Neuronal stem cell (in vitro differentiated cells): Measurements from ENCODE around the gene PLOD3.

ENCODE experiments used
- DNase-seq: peaks from one replicate; pipeline ENCODE4 v3.0.0-alpha.2; 2013; ENCODE audit warnings: low spot score
- H2AFZ ChIP-seq: one replicate; pipeline ENCODE4 v1.6.1; 2013; ENCODE audit warnings: mild to moderate bottlenecking, low read length, inconsistent platforms
- H2AK5ac ChIP-seq: 2 replicates; pipeline ENCODE4 v1.6.1; 2013; ENCODE audit warnings: low read depth, mild to moderate bottlenecking, inconsistent platforms, low read length, moderate library complexity, mixed read lengths
- H2BK120ac ChIP-seq: 2 replicates; pipeline ENCODE4 v1.6.1; 2013; ENCODE audit warnings: low read depth, mild to moderate bottlenecking, inconsistent platforms, low read length, moderate library complexity, mixed read lengths
- H2BK12ac ChIP-seq: one replicate; pipeline ENCODE4 v1.6.1; 2013; ENCODE audit warnings: low read length, inconsistent platforms
- H2BK15ac ChIP-seq: 2 replicates; pipeline ENCODE4 v1.6.1; 2013; ENCODE audit warnings: mild to moderate bottlenecking, low read length, inconsistent platforms, mixed read lengths
- H2BK5ac ChIP-seq: one replicate; pipeline ENCODE4 v1.6.1; 2013; ENCODE audit warnings: inconsistent platforms, mild to moderate bottlenecking, low read length, moderate library complexity
- H3K14ac ChIP-seq: one replicate; pipeline ENCODE4 v1.6.1; 2013; ENCODE audit warnings: low read length, inconsistent platforms
- H3K18ac ChIP-seq: 2 replicates; pipeline ENCODE4 v1.6.1; 2013; ENCODE audit warnings: low read length, inconsistent platforms
- H3K23ac ChIP-seq: 2 replicates; pipeline ENCODE4 v1.6.1; 2013; ENCODE audit warnings: low read depth, mild to moderate bottlenecking, mixed read lengths, low read length, inconsistent platforms; ENCODE audit not compliant: poor library complexity
- H3K27ac ChIP-seq: replicated peaks from 3 replicates; pipeline ENCODE4 v1.5.1; 2013; ENCODE audit warnings: low read length, inconsistent platforms
- H3K27me3 ChIP-seq, 3 experiments: 2 replicates each; pipeline ENCODE4 v1.6.1; 2013; ENCODE audit warnings: low read length in 3 of 3, mild to moderate bottlenecking in 2 of 3, inconsistent platforms in 1 of 3, low read depth in 1 of 3, mixed read lengths in 1 of 3, moderate library complexity in 1 of 3; ENCODE audit not compliant: control insufficient read depth in 3 of 3, insufficient read depth in 3 of 3
- H3K36me3 ChIP-seq, 2 donors: replicated peaks in 1 of 2; 2 replicates each; pipeline ENCODE4 v1.6.1; 2013; ENCODE audit warnings: low read length in 2 of 2; ENCODE audit not compliant: control insufficient read depth in 2 of 2, insufficient read depth in 2 of 2
- H3K4ac ChIP-seq: 2 replicates; pipeline ENCODE4 v1.6.1; 2013; ENCODE audit warnings: inconsistent platforms, mild to moderate bottlenecking, low read length, moderate library complexity
- H3K4me1 ChIP-seq, 2 donors: 1 replicate in 1 of 2; 2 replicates in 1 of 2; pipeline ENCODE4 v1.6.1; 2013; ENCODE audit warnings: low read length in 2 of 2, low read depth in 1 of 2; ENCODE audit not compliant: control insufficient read depth in 2 of 2, insufficient read depth in 1 of 2
- H3K4me2 ChIP-seq: one replicate; pipeline ENCODE4 v1.6.1; 2013; ENCODE audit warnings: mild to moderate bottlenecking, low read length, inconsistent platforms; ENCODE audit not compliant: insufficient read depth, poor library complexity, severe bottlenecking
- H3K4me3 ChIP-seq, 2 donors: 2 replicates each; pipeline ENCODE4 v1.5.1; 2013; ENCODE audit warnings: low read length in 2 of 2, mild to moderate bottlenecking in 2 of 2, inconsistent platforms in 1 of 2, moderate library complexity in 1 of 2
- H3K79me1 ChIP-seq: one replicate; pipeline ENCODE4 v1.6.1; 2013; ENCODE audit warnings: low read depth, mild to moderate bottlenecking, inconsistent platforms, low read length, moderate library complexity
- H3K9ac ChIP-seq: one replicate; pipeline ENCODE4 v1.6.1; 2013; ENCODE audit warnings: mild to moderate bottlenecking, low read depth, low read length, inconsistent platforms; ENCODE audit not compliant: poor library complexity
- H3K9me3 ChIP-seq, 2 donors: replicated peaks in 1 of 2; 2 replicates each; pipeline versions ENCODE3 to v1.6.1; 2013; ENCODE audit warnings: low read length in 2 of 2, mild to moderate bottlenecking in 2 of 2, inconsistent platforms in 1 of 2, low read depth in 1 of 2, mixed read lengths in 1 of 2, moderate library complexity in 1 of 2; ENCODE audit not compliant: control insufficient read depth in 2 of 2, insufficient read depth in 1 of 2
- H4K8ac ChIP-seq: one replicate; pipeline ENCODE4 v1.6.1; 2013; ENCODE audit warnings: low read depth, mild to moderate bottlenecking, inconsistent platforms, low read length, moderate library complexity
- H4K91ac ChIP-seq: one replicate; pipeline ENCODE4 v1.6.1; 2013; ENCODE audit warnings: low read length, low read depth, mild to moderate bottlenecking, inconsistent platforms; ENCODE audit not compliant: poor library complexity
- WGBS, 2 donors: extraction: QIAGEN DNeasy Blood & Tissue Kit; methylation state at CpG; one replicate each; pipeline ENCODE4 v1.1.7; 2013; ENCODE audit warnings: missing lambda C conversion rate in 2 of 2, mixed read lengths in 1 of 2; ENCODE audit not compliant: insufficient read length in 2 of 2, insufficient replicate concordance in 1 of 2; ENCODE audit errors: extremely low coverage in 2 of 2; 5-methylcytosine and 5-hydroxymethylcytosine counted together

PLOD3 gene

GRCh38 chr7:101167645-101168411 lies 49.6 kb downstream of the PLOD3 start:
- peaks cover 45 to 92% (median 59%) of the 10 kb centered on the region in 3 experiments for H3K27me3 ChIP-seq
- H2BK15ac ChIP-seq = no peak overlapping the region
- no peak overlapping the region for H4K91ac ChIP-seq
- WGBS, 2 donors = no CpG with 5 or more reads among the region's 12 CpGs
- H3K18ac ChIP-seq = no peak overlapping the region
- peaks cover 52 to 73% of the 10 kb centered on the region in 2 donors for H3K4me1 ChIP-seq
- H3K9me3 ChIP-seq = no peaks in the 10 kb centered on the region
- no peak overlapping the region for H3K14ac ChIP-seq
- no peak overlapping the region for H2AK5ac ChIP-seq
- no peak overlapping the region for H3K4ac ChIP-seq
- no peaks in the 10 kb centered on the region for H3K79me1 ChIP-seq
- H3K4me2 ChIP-seq = no peak overlapping the region
- H4K8ac ChIP-seq = no peak overlapping the region
- H3K36me3 ChIP-seq = no peaks in the 10 kb centered on the region
- no peak overlapping the region for H3K4me3 ChIP-seq
- no peak for DNase-seq
- no peak overlapping the region for H2BK12ac ChIP-seq
- no peak overlapping the region for H2BK120ac ChIP-seq
- no peak overlapping the region for H3K9ac ChIP-seq
- no peak overlapping the region for H2BK5ac ChIP-seq
- H2AFZ ChIP-seq = no peak overlapping the region
- no peak overlapping the region for H3K27ac ChIP-seq
- no peak overlapping the region for H3K23ac ChIP-seq

- Histone ChIP-seq H3K36me3 (no peaks in the 10 kb centered on the region), H3K4me1 (peaks cover 50 to 71% of the 10 kb centered on the region in 2 donors), H3K4ac (no peak overlapping the region), H3K9me3 (no peaks in the 10 kb centered on the region), H2BK15ac (no peak overlapping the region), H3K18ac (peak overlapping the region; percentile 63), H3K14ac (no peak overlapping the region), H3K23ac (no peak overlapping the region), H3K9ac (peak overlapping the region; percentile 55), H3K4me2 (peak overlapping the region; percentile 38), H2AFZ (peak overlapping the region; percentile 13), H2BK12ac (no peak overlapping the region), H4K91ac (no peak overlapping the region), H3K27me3 (peaks cover 38 to 85% (median 52%) of the 10 kb centered on the region in 3 experiments), H3K4me3 (peak overlapping the region in 1 of 2 donors; percentile 35), H4K8ac (no peak overlapping the region), H3K27ac (no peak overlapping the region), H3K79me1 (no peaks in the 10 kb centered on the region), H2BK120ac (no peak overlapping the region), H2BK5ac (no peak overlapping the region), H2AK5ac (no peak overlapping the region)
- WGBS, 2 donors = no CpG with 5 or more reads among the region's 19 CpGs
- no peak for DNase-seq
Observed at GRCh38 chr7:101166909-101167644, 50.3 kb downstream of the PLOD3 start.

GRCh38 chr7:101166648-101166908 lies 50.8 kb downstream of the PLOD3 start:
- H3K27ac ChIP-seq = no peak overlapping the region
- no peak overlapping the region for H4K8ac ChIP-seq
- H2BK12ac ChIP-seq = no peak overlapping the region
- peak overlapping the region; percentile 63 for H3K18ac ChIP-seq
- H3K4me2 ChIP-seq = peak overlapping the region; percentile 85
- H3K4me1 ChIP-seq = peaks cover 47 to 71% of the 10 kb centered on the region in 2 donors
- no peak overlapping the region for H2BK120ac ChIP-seq
- H3K27me3 ChIP-seq = peaks cover 33 to 80% (median 47%) of the 10 kb centered on the region in 3 experiments
- H3K4me3 ChIP-seq = peak overlapping the region in 1 of 2 donors; percentile 41
- no peaks in the 10 kb centered on the region for H3K79me1 ChIP-seq
- no peak overlapping the region for H3K23ac ChIP-seq
- H3K4ac ChIP-seq = no peak overlapping the region
- peak overlapping the region; percentile 13 for H2AFZ ChIP-seq
- no peak overlapping the region for H3K14ac ChIP-seq
- no peak overlapping the region for H3K9ac ChIP-seq
- no peak overlapping the region for H2AK5ac ChIP-seq
- H2BK15ac ChIP-seq = no peak overlapping the region
- H2BK5ac ChIP-seq = no peak overlapping the region
- no CpG with 5 or more reads among the region's 11 CpGs for WGBS, 2 donors
- no peak overlapping the region for H4K91ac ChIP-seq
- no peaks in the 10 kb centered on the region for H3K9me3 ChIP-seq
- DNase-seq = no peak
- no peaks in the 10 kb centered on the region for H3K36me3 ChIP-seq

GRCh38 chr7:101165958-101166647 lies 51.3 kb downstream of the PLOD3 start:
- Histone ChIP-seq H4K8ac (no peak overlapping the region), H3K4me3 (peak overlapping the region; percentile 41 to 72), H2BK5ac (no peak overlapping the region), H2BK120ac (no peak overlapping the region), H2AK5ac (no peak overlapping the region), H2BK12ac (no peak overlapping the region), H3K27me3 (peaks cover 28 to 75% (median 42%) of the 10 kb centered on the region in 3 experiments), H3K36me3 (no peaks in the 10 kb centered on the region), H3K18ac (no peak overlapping the region), H3K9me3 (no peaks in the 10 kb centered on the region), H3K27ac (no peak overlapping the region), H2AFZ (peak overlapping the region; percentile 31), H3K79me1 (no peaks in the 10 kb centered on the region), H3K23ac (no peak overlapping the region), H3K4me1 (peaks cover 47 to 72% of the 10 kb centered on the region in 2 donors), H3K14ac (no peak overlapping the region), H2BK15ac (no peak overlapping the region), H3K9ac (no peak overlapping the region), H4K91ac (no peak overlapping the region), H3K4ac (no peak overlapping the region), H3K4me2 (peak overlapping the region; percentile 85)
- DNase-seq = no peak
- WGBS, 2 donors = no CpG with 5 or more reads among the region's 38 CpGs
